ENCODE data around the gene CLEC5A.

GRCh38 chr7:141884539-141885225, 62.1 kb downstream of the CLEC5A start:
- TF ChIP-seq CTCF (conservative IDR thresholded peaks at IDR 0.05) (no peak), ZFX (IDR thresholded peaks at IDR 0.05) (no peak)
